Stomach (tissue), 4 donors: ENCODE data around the gene LEFTY2.

Experiments
- CTCF ChIP-seq, 7 experiments: fragments of 450-650 bp in 4 of 7; fragments of 200-600 bp in 3 of 7; sonication (generic) in 3 of 7; IDR thresholded peaks; one replicate each; pipeline ENCODE4 v1.5.1; 2016 to 2019; ENCODE audit warnings: antibody characterized with exemption in 7 of 7, control low read depth in 2 of 7, mild to moderate bottlenecking in 1 of 7
- EP300 ChIP-seq: sonication (generic); formaldehyde crosslinking; IDR thresholded peaks from one replicate; pipeline ENCODE4 v1.6.1; 2017; ENCODE audit warnings: antibody characterized with exemption
- POLR2A ChIP-seq, 4 donors: fragments of 450-650 bp; IDR thresholded peaks; one replicate each; pipeline ENCODE4 v1.6.1; 2016; ENCODE audit warnings: antibody characterized with exemption in 4 of 4, control low read depth in 2 of 4, mild to moderate bottlenecking in 1 of 4, moderate library complexity in 1 of 4
- POLR2AphosphoS5 ChIP-seq, 3 donors: sonication (generic); formaldehyde crosslinking; IDR thresholded peaks; one replicate each; pipeline ENCODE4 v1.6.1; 2016; ENCODE audit warnings: antibody characterized with exemption in 3 of 3

GRCh38 chr1:225946803-225947202 lies 5.8 kb upstream of the LEFTY2 start:
- TF ChIP-seq CTCF (IDR thresholded peaks at IDR 0.05) (no peak), EP300 (no peak), POLR2A (IDR thresholded peaks at IDR 0.05) (no peak), POLR2AphosphoS5 (IDR thresholded peaks at IDR 0.05) (no peak)
